B cell (primary cell): ENCODE results near the gene MEIS2.

Source experiments
- CTCF ChIP-seq: fragments of 200-600 bp; IDR thresholded peaks from one replicate; pipeline ENCODE4 v1.8.0; 2022; ENCODE audit warnings: antibody characterized with exemption, mild to moderate bottlenecking
- EZH2 ChIP-seq: IDR thresholded peaks from 2 replicates; pipeline ENCODE4 v1.6.1; 2012; ENCODE audit warnings: borderline replicate concordance, low read depth, mild to moderate bottlenecking, moderate library complexity, low read length; ENCODE audit not compliant: insufficient read depth, poor library complexity, severe bottlenecking

GRCh38 chr15:36881516-36881915 lies 218.8 kb downstream of the MEIS2 start:
- TF ChIP-seq EZH2: no peak
- no peak for TF ChIP-seq CTCF
